Measurements from ENCODE around the gene FIBCD1. TPM values are rescaled to one million over a fixed set of nuclear protein-coding genes. Genes with fewer than 3 reads are reported as not detected.

Gene FIBCD1
- total RNA-seq, 1 experiment from 2014 or later = 11.0 TPM

DNA sequence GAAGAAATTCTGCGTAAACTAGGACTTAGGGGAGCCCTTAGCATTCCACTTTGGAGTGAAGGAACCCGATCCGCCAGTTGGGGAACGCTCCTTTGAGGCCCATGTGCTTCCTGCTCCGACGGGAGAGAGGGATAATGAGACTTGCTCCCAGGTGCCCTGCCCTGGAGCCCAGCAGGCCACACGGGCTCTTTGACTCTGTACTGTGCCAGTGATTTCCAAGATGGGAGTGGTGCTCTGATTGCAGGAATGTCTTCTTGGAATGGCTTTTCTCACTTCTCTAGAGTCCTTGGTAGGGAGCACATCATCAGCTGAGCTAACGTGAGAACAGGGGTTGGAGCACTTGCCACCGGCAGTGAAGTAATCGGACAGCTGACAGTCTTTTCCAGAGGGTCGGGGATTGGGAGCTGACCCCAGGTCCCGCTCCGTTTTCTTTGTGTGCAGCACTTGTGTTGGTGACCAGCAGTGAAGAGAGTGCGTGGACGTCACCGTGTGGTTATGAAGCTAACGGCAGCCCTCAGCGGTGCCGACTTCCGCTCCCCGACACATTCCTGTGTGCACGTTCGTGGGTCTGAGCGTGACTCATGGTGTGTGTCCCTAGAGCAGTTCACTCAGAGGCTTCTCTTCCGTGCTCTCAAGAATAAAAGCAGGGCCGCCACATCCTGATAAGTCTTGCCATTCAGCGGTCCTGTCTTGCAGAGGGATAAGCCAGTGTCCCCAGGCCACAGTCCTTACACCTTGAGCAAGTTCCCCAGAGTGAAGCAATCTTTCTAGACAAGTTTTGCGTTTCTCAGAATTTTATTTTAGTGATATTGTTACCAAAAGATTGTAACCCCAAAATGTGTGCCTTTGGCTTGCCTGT is 78.4 kb downstream of the FIBCD1 start:
- DNase-seq (ENCODE audit: low read depth) = peak; percentile 99

DNA sequence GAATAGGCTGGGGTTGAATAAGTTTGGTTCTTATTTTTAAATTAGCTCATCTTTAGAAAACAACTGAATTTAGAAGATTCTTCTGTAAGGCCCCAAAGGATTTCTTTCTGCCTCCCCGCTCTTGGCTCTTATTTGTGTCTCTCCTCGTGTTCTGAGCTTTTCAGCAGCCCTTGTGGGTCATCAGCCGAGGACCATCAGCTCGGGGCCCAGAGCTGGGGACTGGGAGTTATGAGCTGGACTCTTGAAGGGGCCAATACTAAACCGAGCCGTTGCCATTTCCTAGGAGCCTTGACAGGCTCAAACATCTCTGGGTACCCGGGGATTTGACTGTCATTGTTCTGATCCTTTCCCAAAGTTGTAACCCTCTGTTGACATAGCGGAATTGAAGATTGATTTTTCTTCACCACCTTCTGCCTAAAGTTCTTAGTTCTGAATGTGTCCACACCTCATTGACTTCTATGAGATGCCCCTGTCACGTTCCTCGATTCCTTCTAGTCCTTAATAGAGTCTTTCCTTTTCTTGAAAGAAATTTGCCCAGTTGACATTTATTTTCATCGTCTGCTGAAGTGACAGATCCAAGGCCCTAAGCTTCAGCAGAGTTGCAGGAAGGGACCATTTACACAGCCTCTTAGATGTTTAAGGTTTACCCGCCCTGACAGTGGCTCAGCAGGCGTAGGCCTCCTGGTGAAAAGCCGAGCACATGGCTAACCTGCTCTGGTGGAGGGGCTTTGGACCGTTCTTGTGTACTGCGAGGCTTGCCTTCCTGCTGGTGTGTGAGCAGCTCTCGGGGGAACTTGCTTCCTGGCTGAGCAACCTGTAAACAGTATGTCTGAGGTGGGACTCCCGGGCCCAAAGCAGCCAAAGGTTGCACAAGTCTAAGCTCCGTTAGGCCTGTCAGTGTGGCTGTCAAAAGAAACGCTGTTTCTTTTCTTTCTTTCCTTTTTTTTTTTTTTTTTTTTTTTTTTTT is 80.0 kb downstream of the FIBCD1 start:
- DNase-seq (ENCODE audit: low read depth) = no peak

DNA sequence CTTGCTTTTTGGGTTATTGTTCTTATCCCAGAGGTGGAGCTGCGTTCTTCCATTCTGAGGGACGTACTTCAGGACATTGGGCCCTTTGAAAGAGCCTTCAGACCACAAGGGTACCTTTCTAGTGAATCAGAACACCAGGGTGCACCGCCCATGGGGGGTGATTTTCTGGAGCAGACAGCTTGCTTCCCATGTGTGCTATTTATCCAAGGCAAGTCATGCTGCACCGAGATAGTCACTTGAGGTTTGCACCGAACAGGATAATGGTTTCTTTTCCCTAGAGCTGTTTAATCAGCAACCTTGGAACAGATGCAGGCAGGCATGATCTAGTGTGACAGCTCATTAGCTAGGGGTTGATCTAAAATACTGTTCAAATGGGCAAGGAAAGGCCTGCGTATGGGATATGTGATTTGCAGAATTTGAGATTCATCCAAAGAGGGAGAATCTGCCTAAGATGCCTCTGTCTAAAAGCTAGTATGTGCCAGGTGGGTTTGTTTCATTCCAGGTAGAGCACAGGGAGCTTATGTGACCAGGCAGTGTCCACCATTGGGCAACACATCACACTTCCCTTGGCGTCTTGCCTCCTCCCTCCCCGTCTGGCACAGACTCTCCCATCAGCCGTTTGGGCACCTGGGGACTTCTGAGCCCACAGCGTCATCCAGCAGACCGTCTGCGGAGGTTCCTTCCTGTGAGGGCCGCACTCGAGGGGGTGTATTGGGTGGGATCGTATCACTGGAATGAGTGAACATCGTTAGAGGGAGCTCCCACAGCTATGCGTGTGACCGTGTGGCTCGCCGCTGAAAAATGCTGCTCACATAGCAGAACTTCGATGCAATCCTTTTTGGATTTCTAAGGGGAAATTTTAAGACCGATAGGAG is 80.9 kb downstream of the FIBCD1 start:
- peak; percentile 92 for DNase-seq (ENCODE audit: low read depth)

DNA sequence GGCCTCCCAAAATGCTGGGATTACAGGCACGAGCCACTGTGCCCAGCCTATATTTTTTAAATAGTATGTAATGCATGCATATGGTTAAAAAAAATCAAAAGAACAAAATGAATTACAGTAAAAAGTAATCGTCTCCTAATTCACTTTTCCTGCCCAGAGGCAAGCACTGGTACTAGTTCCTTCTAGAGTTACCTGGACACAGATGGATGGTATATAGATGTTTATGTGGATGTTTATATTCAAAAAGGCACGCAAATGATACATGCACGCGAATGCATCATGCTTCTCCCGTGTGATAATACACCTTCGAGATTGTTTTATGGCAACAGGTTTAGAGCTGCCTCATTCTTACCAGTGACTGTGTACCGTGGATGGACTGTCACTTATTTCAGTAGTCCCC is 82.6 kb downstream of the FIBCD1 start:
- DNase-seq (ENCODE audit: low read depth) = no peak

- no peak for DNase-seq (ENCODE audit: low read depth)
These were observed 84.2 kb downstream of the FIBCD1 start for GRCh38 chr9:130854835-130855234.

DNA sequence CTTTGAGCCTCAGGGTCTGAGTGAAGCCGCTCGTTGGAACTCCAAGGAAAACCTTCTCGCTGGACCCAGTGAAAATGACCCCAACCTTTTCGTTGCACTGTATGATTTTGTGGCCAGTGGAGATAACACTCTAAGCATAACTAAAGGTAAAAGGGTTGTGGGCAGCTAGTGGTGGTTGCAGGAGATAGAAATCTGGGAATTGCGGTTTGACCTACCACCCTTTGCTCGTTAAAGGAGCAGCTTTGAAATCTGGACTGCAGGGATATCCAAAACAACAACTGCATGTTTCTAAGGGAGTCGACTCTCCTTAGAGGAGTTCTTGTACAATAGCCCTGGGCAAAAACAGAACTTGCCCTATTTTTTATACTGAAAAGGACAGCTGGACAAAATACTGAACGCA is 85.0 kb downstream of the FIBCD1 start:
- no peak for DNase-seq (ENCODE audit: low read depth)

- no peak for DNase-seq (ENCODE audit: low read depth)
These were observed 86.2 kb downstream of the FIBCD1 start for GRCh38 chr9:130852801-130853200.

Other genes with a start within 250 kb of the FIBCD1 start
- 71.9 and 95.9 TPM in 2 replicates for gene EXOSC2, start 245.5 kb downstream of the FIBCD1 start, total RNA-seq (2014; rRNA removed; shearing (Covaris generic))
- gene ABL1, start 104.0 kb downstream of the FIBCD1 start, total RNA-seq (2014; rRNA removed; shearing (Covaris generic)) = 26.5 and 27.9 TPM in 2 replicates
- not detected in 2 replicates for gene QRFP, start 42.4 kb downstream of the FIBCD1 start, total RNA-seq (2014; rRNA removed; shearing (Covaris generic))
- 2.5 and 3.8 TPM in 2 replicates for gene LAMC3, start 69.9 kb upstream of the FIBCD1 start, total RNA-seq (2014; rRNA removed; shearing (Covaris generic))
- gene AIF1L, start 157.3 kb upstream of the FIBCD1 start, total RNA-seq (2014; rRNA removed; shearing (Covaris generic)) = 3.5 and 5.2 TPM in 2 replicates
- 20.4 and 28.7 TPM in 2 replicates for gene NUP214, start 186.3 kb upstream of the FIBCD1 start, total RNA-seq (2014; rRNA removed; shearing (Covaris generic))